A549 (cell line): Measurements from ENCODE around the gene NUCKS1. TPM values are rescaled to one million over a fixed set of nuclear protein-coding genes. Genes with fewer than 3 reads are reported as not detected.

Experiments
- polyA plus RNA-seq, 4 experiments: library from polyadenylated mRNA; depleted of rRNA in 3 of 4; stranded (reverse); fragments of >200 nt; fragmentation: RNase III in 1 of 4; extraction: RNeasy Plus Mini Kit Qiagen cat#74134 plus additional on column Dnase treatment in 1 of 4; gene quantifications; 2 replicates in 3 of 4; 3 replicates in 1 of 4; pipeline ENCODE4 v1.2.3, GENCODE V29; 2011 to 2017
- small RNA-seq, 6 experiments: library from RNA; depleted of rRNA; stranded (forward); fragments of <200 nt; gene quantifications; one replicate each; pipeline ENCODE3, GENCODE V24; 2012

The NUCKS1 gene
- polyA plus RNA-seq, 2 of the 4 experiments (the other 2 are of a cell fraction), result 141 to 190 TPM

Small RNA genes lying within 50 kb of the gene (small RNA-seq; reads per million reads assigned to genes)
- gene RF00017, result 0 reads per million in 6 experiments
- 0 reads per million in 6 experiments for gene RF00139

Other genes with a start within 250 kb of the NUCKS1 start
- 0.75 and 1.3 TPM in 2 replicates for gene CDK18, start 245.5 kb downstream of the NUCKS1 start, polyA plus RNA-seq (2011; rRNA removed)
- gene CDK18, start 245.5 kb downstream of the NUCKS1 start, polyA plus RNA-seq (2017; fragmentation: RNase III; extraction: RNeasy Plus Mini Kit Qiagen cat#74134 plus additional on column Dnase treatment), result 1.4 to 2.3 TPM (median 2.0 TPM) in 3 replicates
- 11.9 and 12.7 TPM in 2 replicates for gene ELK4, start 118.2 kb downstream of the NUCKS1 start, polyA plus RNA-seq (2011; rRNA removed)
- gene ELK4, start 118.2 kb downstream of the NUCKS1 start, polyA plus RNA-seq (2017; fragmentation: RNase III; extraction: RNeasy Plus Mini Kit Qiagen cat#74134 plus additional on column Dnase treatment), result 5.8 to 6.4 TPM (median 5.9 TPM) in 3 replicates
- 2.8 and 3.0 TPM in 2 replicates for gene SLC45A3, start 69.7 kb downstream of the NUCKS1 start, polyA plus RNA-seq (2011; rRNA removed)
- gene SLC45A3, start 69.7 kb downstream of the NUCKS1 start, polyA plus RNA-seq (2017; fragmentation: RNase III; extraction: RNeasy Plus Mini Kit Qiagen cat#74134 plus additional on column Dnase treatment), result 2.5 to 3.4 TPM (median 3.3 TPM) in 3 replicates
- gene RAB29, start 25.3 kb upstream of the NUCKS1 start, polyA plus RNA-seq (2011; rRNA removed), result 9.8 and 13.2 TPM in 2 replicates
- 12.9 to 17.9 TPM (median 14.8 TPM) in 3 replicates for gene RAB29, start 25.3 kb upstream of the NUCKS1 start, polyA plus RNA-seq (2017; fragmentation: RNase III; extraction: RNeasy Plus Mini Kit Qiagen cat#74134 plus additional on column Dnase treatment)
- 23.5 and 26.0 TPM in 2 replicates for gene SLC41A1, start 63.0 kb upstream of the NUCKS1 start, polyA plus RNA-seq (2011; rRNA removed)
- 25.6 to 26.4 TPM (median 26.1 TPM) in 3 replicates for gene SLC41A1, start 63.0 kb upstream of the NUCKS1 start, polyA plus RNA-seq (2017; fragmentation: RNase III; extraction: RNeasy Plus Mini Kit Qiagen cat#74134 plus additional on column Dnase treatment)
- gene PM20D1, start 100.0 kb upstream of the NUCKS1 start, polyA plus RNA-seq (2011; rRNA removed), result not detected in 2 replicates
- gene PM20D1, start 100.0 kb upstream of the NUCKS1 start, polyA plus RNA-seq (2017; fragmentation: RNase III; extraction: RNeasy Plus Mini Kit Qiagen cat#74134 plus additional on column Dnase treatment), result not detected in 3 replicates
- gene SLC26A9, start 193.3 kb upstream of the NUCKS1 start, polyA plus RNA-seq (2011; rRNA removed), result 0.98 and 1.1 TPM in 2 replicates
- gene SLC26A9, start 193.3 kb upstream of the NUCKS1 start, polyA plus RNA-seq (2017; fragmentation: RNase III; extraction: RNeasy Plus Mini Kit Qiagen cat#74134 plus additional on column Dnase treatment), result 0.14 to 0.18 TPM (median 0.16 TPM) in 3 replicates